DMS53 treated with DMSO at 0.1 percent for 48 hours (cell line): ENCODE results near the gene OXGR1.
"Not testable (repeated sequence)": the region's sequence is repeated elsewhere in the genome, so short reads cannot be mapped to it uniquely, and the experiment has no call there.

Experiments
- DNase-seq: peaks from one replicate; lab custom pipeline; 2025; ENCODE audit not compliant: unreplicated experiment; lab: John Stamatoyannopoulos, UW

The OXGR1 gene

DNA sequence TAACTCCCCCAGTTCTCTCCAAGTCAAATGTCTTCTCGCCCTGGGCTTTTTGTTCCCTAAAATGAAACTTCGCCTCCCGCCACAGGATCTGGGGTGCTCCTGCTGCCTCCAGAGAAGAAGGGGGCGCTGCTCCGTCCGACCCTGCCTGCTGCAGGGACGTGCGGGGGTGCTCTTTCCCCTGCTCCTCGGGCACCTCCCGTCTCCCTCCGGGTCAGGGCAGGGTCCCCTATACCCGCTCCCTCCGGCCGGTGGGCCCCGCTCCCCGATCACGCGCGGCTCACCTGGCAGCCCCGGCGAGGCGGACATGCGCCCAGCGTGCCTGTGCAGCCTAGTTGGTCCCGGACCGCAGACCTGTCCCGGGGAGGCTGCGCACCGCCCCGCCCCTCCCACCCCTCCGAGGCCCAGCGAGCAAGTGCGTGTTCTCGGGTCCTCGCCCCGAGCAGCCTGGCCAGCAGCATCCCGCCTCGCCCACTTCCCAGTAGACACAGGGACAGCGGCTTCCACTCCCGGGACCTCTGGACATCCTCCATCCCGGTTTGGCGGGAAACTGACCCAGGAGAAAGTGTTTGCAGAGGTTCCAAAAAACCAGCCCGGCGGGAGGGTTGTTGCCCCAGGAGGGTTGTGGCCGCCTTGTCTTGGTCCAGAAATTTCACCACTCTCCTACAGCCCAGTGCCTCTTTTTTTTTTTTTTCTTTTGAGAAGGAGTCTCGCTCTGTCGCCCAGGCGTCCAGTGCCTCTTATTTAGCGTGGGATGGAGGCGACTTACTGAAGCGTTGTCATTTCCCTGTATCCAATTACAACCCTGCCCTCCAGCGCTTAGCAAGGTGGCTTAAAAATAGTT is at the start of gene OXGR1:
OXGR1 (minus strand) TSS at position 460 of the 841 bp plus-strand sequence. CDS start 6,717 bp downstream, outside the sequence.
- no peak for DNase-seq

DNA sequence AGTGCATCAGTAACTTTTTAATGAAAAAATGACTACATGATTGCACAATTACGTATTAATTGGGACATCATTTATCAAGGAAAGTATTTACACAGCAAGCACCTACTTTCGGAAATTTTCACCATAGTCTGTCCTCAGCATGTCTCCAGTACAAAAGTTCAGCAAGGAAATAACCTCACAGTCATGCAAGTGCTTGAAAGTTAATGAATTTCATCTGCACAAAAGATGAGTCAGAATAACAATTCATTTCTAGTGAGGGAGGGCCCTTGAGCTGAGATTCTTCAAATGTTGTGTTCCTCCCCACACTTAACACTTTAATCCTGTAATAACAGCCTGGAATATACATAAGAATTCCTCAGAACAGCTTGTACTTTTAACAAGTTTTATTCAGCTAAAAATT is 49.0 kb upstream of the OXGR1 start:
- no peak for DNase-seq

DNA sequence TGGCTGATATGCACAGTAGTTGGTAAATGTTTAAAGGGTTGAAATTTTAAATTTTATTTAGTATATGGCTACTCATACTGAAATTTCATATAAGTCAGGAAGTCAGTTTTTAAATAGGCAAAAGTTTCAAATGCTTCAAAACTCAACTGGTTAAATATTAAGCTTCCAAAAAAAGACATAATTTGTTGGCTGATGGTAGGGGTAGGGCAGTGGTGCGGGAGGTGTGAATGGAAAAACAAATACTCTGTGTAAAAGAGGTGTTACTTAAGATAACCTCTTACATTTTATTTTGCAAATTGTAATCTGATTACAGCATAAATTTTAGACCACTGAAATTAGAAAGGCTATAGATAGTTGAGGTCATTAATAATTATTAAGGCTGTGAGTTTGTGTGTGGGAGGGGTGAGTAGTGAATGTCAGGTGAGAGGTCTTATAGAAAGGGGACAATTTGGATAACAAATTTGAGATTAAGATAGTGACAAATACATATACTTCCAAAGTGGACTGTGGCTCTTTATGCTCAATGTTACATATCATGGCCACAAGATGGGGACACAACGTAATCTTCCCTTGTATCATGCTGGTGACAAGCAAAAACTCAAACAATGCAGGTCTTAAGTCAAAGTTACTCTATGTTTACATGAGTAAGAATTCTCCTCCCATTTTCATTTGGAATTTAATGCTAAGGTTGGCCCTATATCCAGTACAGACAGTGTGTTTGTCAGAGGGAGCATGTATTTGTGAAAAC is 36.6 kb upstream of the OXGR1 start:
- peak; percentile 2 for DNase-seq

DNA sequence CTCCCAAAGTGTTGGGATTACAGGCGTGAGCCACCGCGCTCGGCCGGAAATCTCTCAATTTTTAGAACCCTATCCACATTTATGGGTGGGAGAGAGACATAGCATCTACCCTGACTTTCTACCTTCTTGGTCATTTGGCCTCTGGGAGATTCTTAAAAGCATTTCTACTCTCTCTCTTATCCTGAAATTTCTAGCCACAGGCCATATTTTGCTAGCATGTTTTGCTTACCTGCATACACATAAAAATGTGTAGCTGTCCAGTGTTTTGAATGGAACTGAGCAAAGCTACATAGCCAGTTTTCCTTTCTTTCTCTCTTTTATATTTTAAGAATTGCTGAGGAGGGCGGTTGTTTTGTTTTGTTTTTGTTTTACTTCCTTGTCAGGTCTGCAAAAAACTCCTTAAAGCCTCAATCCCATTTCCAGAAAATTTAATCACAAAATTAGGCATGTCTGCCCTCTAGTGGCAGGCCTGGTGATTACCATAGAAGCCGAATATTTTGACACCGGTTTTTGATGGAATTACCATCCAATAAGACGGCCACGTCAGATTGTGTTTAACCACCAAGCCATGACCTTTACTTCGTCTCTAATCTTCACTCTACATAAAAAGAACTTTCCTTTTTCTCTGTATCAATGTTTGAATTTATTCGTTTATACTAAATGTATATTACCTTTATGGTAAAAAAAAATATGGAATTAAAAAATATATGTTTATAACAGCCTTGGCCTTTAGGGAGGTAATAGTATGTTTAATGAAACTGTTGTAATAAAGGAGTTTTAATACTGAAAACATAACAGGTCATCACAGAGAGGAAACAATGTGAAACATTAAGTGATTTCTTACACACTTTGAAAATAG is 34.4 kb upstream of the OXGR1 start:
- DNase-seq = peak; percentile 1

DNA sequence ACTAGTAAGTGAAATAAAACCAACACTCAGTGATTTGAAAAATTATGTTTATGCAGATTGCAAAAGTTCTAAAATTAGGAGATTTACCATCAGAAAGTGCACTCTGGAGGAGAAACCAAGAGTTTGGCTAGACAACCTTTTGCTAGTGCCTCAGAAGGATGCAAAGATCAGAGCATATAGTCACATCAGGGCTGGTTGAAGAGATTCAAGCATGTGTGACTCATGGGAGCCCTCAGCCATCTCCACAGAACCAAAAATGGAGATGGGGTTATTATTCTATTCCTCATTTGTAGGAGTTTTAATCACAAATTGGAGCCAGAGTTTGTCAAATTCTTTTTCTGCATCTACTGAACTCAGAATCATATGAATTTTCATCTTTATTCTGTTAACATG is 32.9 kb upstream of the OXGR1 start:
- no peak for DNase-seq

DNA sequence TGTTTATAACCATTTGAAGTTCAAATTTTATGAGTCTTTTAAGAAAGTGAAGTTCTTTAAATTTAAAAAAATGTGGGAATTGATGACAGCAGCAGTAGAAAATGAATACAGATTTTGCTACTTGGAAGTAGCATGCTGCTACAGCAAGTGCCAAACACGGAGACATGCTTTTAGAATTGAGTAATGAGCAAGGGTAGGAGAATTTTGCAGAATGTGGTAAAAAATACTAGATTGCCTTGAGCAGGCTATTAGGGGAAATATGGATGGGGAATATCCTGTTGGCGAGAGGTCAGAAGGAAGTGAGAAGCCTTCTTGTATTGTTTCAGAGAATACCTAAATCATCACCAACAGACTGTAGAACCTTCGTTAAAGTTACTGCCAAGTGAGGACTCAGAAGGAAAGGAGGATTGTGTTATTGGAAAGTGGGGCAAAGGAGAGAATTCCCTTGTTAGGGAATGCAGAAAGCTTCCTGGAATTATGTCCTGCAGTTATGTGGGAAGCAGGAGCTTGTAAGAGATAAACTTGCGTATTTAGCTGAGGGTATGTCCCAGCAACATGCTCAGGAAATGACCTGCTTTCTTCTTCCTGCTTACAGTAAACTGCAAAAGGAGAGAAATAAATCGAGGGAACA is 32.4 kb upstream of the OXGR1 start:
- no peak for DNase-seq

DNA sequence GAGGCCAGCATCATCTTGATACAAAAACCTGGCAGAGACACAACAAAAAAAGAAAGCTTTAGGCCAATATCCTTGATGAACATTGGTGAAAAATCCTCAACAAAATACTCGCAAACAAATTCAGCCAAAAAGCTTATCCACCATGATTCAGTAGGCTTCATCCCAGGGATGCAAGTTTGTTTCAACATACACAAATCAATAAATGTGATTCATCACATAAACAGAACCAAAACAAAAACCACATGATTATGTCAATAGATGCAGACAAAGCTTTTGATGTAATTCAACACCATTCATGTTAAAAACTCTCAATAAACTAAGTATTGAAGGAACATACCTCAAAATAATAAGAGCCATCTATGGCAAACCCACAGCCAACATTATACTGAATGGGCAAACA is 29.5 kb upstream of the OXGR1 start:
- DNase-seq = not testable (repeated sequence)

DNA sequence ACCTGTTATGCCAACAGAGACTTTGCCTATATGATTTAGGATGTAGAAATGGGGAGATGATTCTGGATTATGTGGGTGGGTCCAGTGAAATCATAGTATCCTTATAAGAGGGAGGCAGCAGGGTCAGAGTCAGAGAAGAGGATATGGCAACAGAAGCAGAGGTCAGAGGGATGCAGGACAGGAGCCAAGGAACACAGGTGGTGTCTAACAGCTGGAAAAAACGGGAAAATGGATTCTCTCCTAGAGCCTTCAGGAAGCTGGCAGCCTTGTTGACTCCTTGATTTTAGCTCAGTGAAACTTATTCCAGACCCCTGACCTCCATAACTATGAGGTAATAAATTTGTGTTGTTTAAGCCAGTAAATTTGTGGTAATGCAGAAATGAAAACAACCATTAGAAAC is 28.8 kb upstream of the OXGR1 start:
- no peak for DNase-seq

DNA sequence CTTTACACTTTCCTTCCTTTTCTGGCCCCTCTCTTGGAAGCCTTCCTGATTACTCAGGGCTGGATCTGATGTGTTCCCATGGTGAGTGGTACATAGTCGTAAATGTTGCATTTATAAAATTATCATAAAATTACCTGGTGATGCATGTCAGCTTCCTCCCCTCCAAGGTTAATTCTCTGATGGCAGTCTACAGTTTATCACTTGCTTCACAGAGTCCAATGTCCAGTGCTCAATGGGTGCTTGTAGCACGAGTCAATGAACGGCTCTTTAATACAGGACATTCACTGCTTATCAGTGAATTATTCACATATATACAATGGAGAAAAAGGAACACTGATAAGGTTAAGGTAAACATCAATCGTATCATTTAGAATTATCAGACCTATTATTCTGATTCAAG is 27.0 kb upstream of the OXGR1 start:
- DNase-seq = no peak

DNA sequence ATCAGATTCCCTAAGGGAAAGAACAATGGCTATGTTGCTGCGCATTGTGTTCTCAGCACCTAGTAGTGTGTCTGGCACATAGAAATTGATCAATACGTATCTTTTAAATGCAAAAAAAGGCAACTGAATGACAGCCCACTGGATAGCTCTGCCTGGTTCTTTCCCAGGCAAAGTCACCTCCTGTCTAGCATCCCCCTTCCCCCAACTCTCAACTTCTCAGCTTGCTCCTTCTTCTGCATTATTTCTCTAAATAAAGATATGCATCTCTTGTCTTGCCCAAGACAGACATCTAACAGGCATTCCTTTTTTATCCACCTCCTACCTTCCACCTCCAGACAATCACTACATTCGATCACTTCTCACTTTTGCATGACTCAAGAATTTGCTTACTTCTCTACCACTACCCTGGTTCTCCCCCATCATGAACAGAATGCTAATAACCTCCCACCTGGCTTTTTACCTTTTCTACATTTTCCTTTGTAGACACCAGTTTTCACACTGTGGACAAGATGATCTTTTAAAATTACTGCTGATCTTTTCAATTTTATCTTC is 26.5 kb upstream of the OXGR1 start:
- no peak for DNase-seq

DNA sequence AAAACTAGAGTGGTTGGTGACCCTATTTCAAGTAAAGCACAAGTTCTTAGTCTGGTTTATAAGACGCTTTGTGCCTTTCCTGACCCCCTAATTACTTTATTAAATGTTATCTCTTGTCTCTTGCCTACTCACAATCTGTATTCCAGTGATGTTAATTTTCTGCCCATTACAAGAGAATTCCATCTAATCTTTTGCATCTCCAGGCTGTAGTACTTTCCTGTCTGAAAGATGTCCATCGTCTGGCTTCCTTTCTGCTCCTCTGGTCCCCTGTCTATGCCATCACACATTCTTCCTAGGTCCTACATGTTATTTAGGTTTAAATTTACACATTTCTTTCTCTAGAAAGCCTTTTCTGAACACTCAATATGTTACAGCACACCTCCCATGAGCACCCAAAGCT is 25.9 kb upstream of the OXGR1 start:
- DNase-seq = no peak

DNA sequence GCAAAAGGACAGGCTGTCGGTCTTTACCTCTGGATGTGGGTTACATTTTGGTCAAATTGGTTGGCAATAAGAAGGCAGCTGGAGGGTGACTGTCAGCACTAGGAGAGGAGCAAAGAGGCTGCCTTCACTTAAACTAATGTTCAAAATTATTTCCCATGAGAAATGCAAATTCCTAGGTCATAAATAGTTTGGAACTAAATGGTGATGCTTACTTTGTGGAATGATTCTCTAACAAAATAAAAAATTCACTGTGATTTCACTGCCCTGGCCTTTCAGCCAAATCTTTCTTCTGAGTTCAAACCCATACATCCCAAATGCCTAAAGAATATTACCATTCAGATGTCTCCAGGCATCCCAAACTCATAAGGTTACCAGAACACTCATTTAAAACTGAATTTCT is 25.0 kb upstream of the OXGR1 start:
- no peak for DNase-seq

DNA sequence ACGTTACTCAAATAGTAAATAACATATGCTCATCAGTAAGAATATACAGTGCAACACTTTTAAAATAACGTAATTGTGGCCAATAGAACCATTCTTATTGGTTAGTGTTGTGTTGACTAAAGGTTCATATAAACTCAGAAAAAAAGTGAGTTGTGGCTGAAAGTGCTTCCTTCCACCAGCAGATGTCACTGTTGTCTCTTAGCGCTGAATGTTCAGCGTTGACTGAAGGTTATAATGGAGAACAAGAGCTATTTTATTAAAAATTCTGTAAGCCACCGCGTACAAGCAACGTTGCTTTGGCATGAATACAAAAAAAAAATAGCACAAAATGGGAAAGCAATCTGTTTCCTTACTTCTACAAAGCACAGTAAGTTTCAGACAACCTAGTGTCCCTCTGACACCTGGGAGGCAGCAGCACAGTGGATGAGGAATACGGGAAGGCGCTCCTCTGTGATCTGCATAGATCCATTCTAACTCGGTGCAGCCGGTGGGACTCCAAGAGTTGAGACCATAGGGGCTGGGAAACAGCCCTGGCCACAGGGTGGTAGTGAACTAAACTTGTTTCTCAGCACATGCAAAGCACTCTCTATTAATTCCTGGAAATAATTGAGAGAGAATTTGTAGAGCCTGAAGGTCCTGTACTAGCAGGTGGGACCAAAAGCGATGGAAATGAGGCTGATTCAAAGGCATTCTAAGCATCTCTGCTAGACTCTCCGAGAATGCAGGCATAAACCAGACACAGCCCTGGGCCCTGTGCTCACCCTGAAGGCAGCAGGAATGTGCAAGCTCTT is 23.9 kb upstream of the OXGR1 start:
- no peak for DNase-seq

DNA sequence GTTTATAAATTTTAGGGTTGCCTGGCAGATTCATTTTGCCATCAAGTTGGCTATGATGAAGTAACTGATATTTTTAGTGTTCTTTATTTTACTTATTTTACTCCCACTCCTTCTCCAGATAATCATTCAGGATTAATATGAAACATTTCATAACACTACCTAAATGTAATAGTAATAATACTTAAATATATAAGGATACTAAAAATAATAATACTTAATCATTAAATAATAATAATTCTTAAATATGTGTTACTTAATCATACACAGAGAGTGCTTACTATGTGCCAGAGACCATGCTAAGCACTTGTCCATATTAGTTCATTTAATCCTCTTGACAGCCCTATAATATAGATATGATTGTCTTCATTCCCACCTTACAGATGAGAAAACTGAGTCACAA is 23.0 kb upstream of the OXGR1 start:
- no peak for DNase-seq

DNA sequence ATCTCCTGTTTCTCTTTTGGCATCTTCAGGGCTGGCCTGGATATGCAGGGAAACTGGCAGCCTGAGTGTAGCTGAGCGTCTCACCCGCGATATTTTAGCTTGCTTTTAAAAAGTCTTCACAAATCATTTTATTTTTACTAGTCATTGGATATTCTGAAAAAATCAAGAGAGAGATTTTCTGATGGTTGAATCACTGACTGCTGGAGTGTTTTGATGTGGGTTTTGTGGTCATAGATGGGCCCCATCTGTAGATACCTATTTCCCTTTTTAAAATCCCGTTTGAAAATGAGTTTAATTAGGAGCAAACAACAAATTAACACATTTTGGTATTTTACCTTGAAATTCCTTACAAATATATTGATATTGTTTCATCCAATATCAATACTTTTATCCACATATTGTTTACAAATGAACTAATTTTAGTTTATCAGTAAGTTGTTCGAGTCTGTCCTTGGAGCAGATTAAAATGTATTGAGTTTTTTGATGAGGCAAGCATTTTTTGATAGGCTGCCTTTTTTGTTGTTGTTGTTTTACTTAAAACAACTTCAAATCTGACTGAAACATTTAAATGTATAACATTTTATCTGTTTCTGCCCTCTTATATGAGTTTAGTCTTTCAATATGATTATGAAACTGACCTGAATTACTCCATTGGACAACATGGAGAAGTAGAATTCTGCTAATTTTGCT is 21.5 kb upstream of the OXGR1 start:
- no peak for DNase-seq

DNA sequence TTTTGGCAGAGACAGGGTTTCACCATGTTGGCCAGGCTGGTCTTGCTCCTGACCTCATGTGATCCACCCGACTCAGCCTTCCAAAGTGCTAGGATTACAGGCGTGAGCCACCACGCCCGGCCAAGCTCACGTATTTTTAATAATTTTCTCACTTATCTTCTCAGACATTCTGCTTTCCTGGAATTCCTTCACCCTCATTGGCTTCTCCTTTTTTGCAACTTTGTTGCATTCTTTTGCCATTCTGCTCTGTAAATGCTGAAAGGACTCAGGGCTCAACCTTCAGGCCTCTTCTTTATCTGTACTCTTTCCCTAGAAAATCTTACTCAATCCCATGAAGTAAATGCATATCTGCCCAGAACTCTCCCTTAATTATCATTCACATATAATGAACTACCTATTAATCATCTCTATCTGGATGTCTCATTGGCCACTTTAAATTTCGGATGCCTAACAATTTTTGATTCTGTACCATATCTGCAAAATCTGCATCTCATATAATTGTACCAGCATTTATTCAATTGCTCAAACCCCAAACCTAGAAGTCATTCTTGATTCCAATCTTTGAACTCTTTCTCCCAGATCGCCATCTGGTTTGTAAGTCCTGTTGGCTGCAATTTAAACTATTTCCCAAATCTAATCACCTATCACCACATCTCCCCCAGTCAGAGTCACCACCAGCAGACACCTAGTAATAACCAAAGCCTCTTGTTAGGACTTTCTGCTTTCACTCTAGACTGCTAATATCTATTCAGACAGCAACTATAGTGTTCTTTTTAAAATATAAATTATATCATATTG is 18.2 kb upstream of the OXGR1 start:
- DNase-seq = no peak

DNA sequence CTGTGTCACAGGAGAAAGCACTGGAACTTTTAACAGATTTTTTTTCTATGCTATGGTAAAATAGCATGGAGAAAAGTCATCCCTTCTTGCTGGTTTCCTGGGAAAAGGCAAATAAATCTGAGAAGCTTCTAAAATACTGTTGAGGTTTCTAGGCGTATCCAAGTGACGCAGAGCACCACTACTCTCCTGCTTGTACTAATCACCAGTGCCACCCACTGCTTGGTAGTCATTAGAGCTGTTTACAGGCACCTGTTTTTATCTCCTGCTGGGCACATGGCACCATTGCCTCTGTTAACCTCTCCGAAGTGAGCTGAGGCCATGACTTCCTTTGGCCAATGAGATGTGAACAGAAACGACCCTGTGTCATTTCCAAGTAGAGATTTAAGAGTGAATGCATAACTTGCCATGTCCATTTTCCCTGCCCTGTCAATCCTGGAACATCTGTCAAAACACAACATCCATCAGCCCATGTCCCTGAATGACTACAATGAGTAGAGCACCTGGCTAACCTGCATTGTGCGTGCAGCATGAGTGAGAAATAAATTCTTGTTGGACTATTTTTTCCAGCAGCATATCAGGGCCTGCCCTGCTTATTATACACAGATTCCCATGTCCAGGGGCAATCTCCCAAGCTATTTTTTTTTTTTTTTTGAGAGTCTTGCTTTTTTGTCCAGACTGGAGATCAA is 17.3 kb upstream of the OXGR1 start:
- DNase-seq = no peak

DNA sequence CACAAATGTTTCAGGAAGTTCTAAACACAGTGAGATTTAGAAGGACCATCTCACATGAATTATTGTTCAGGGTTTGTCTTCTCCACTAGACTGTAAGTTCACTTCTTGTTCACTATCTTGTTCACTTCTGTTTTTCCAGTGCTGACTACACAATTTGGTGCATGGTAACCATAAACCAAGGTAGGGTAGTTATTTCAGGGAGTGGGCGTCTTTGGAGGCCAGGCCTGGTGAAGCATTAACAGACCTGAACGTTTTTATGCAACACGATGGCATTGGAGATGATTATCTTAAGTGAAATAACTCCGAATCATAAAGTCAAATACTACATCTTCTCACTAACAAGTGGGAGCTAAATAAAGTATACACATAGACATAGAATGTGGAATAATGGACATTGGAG is 14.4 kb upstream of the OXGR1 start:
- DNase-seq = no peak
